Natural killer cell (primary cell): Measurements from ENCODE around the gene NARF. TPM values are rescaled to one million over a fixed set of nuclear protein-coding genes. Genes with fewer than 3 reads are reported as not detected.
A peak's percentile ranks its signal among the peaks of the same experiment; 100 is the strongest.

Source experiments
- ATAC-seq, 3 donors: fragments of 150-1000 bp in 2 of 3; fragments of 200-7000 bp in 1 of 3; cut with Tn5 transposase; 1 replicate in 1 of 3; 2 replicates in 2 of 3; pipeline ENCODE4 v1.10.0; 2021; ENCODE audit warnings: mild to moderate bottlenecking in 2 of 3, moderate library complexity in 2 of 3
- DNase-seq, 2 donors: peaks; one replicate each; pipeline versions ENCODE4 v3.0.0 to v3.0.0-alpha.2; 2013 to 2021; ENCODE audit warnings: mixed read lengths in 1 of 2
- H3K27ac ChIP-seq: one replicate; pipeline ENCODE4 v1.5.1; 2013; ENCODE audit warnings: mild to moderate bottlenecking, low read length
- H3K27me3 ChIP-seq: one replicate; pipeline ENCODE4 v1.6.1; 2013; ENCODE audit warnings: low read length; ENCODE audit not compliant: control insufficient read depth, insufficient read depth
- H3K36me3 ChIP-seq: one replicate; pipeline ENCODE4 v1.6.1; 2013; ENCODE audit warnings: low read length; ENCODE audit not compliant: control insufficient read depth, insufficient read depth
- H3K4me1 ChIP-seq: one replicate; pipeline ENCODE4 v1.6.1; 2013; ENCODE audit warnings: low read length; ENCODE audit not compliant: control insufficient read depth, insufficient read depth
- H3K4me3 ChIP-seq: one replicate; pipeline ENCODE4 v1.5.1; 2013; ENCODE audit warnings: low read length
- H3K9me3 ChIP-seq: one replicate; pipeline ENCODE4 v1.6.1; 2013; ENCODE audit warnings: low read length; ENCODE audit not compliant: control insufficient read depth, insufficient read depth
- H3K27ac Mint-ChIP-seq, 2 donors: one replicate each; pipeline ENCODE4 v1.8.0; 2022; ENCODE audit warnings: mild to moderate bottlenecking in 2 of 2, mixed read lengths in 2 of 2, moderate library complexity in 1 of 2
- H3K27me3 Mint-ChIP-seq, 2 donors: one replicate each; pipeline ENCODE4 v1.8.0; 2022; ENCODE audit warnings: low read depth in 2 of 2, mixed read lengths in 2 of 2
- H3K36me3 Mint-ChIP-seq: one replicate; pipeline ENCODE4 v1.8.0; 2022; ENCODE audit warnings: mixed read lengths
- H3K4me1 Mint-ChIP-seq, 2 donors: one replicate each; pipeline ENCODE4 v1.8.0; 2022; ENCODE audit warnings: mixed read lengths in 2 of 2
- H3K4me3 Mint-ChIP-seq: one replicate; pipeline ENCODE4 v1.8.0; 2022; ENCODE audit warnings: mild to moderate bottlenecking, moderate library complexity, mixed read lengths
- H3K9me3 Mint-ChIP-seq, 2 donors: one replicate each; pipeline ENCODE4 v1.8.0; 2022; ENCODE audit warnings: mixed read lengths in 2 of 2
- WGBS: methylation state at CpG from one replicate; pipeline ENCODE4 v1.1.7; 2013; ENCODE audit warnings: missing lambda C conversion rate; ENCODE audit not compliant: insufficient coverage; 5-methylcytosine and 5-hydroxymethylcytosine counted together
- intact Hi-C: fragments of 100-400 bp; cut with micrococcal nuclease; formaldehyde crosslinking; loops from one replicate; pipeline ENCODE4 v1.14.2; 2022
- total RNA-seq, 4 donors: library from RNA; stranded (reverse); fragments of 120-200 nt in 1 of 4; gene quantifications; one replicate each; pipeline versions ENCODE4 v1.2.3 to v1.2.4, GENCODE V29; 2013 to 2022
- TF ChIP-seq, protein P1 (sequence below): fragments of 200-600 bp; IDR thresholded peaks from one replicate; pipeline ENCODE4 v1.8.0; 2022; ENCODE audit warnings: antibody characterized with exemption

Gene NARF
- total RNA-seq, 3 donors from 2014 or later (not counting 1 experiment from before 2014, with no cell fraction given), result 130 to 203 (median 158) TPM

DNA sequence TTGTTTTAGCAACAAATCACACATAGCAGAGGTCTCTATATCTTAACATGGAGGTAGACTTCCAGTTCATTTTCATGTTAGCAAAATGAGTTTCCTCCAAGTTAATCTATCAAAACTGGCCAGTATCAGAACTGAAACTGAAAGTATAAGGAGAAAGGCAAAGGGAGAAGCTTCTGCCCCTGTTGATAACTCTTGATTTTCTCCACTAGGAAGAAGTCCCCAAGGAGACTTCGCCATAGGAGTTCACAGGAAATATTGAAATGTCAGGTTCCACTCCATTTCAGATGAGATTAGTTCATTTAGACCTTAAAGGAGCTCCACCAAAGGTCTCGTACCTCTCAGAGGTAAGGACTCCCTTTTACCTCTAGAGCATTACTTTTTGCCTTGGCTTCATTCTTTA is 39.0 kb upstream of the NARF start:
- H3K9me3 Mint-ChIP-seq, result no peaks in the 10 kb centered on the region
- H3K27ac ChIP-seq, result peak overlapping the region; percentile 72
- no peaks in the 10 kb centered on the region for H3K27me3 ChIP-seq
- peaks cover 14% of the 10 kb centered on the region for H3K36me3 ChIP-seq
- H3K4me1 ChIP-seq, result peaks cover 23% of the 10 kb centered on the region
- TF ChIP-seq, protein P1, sequence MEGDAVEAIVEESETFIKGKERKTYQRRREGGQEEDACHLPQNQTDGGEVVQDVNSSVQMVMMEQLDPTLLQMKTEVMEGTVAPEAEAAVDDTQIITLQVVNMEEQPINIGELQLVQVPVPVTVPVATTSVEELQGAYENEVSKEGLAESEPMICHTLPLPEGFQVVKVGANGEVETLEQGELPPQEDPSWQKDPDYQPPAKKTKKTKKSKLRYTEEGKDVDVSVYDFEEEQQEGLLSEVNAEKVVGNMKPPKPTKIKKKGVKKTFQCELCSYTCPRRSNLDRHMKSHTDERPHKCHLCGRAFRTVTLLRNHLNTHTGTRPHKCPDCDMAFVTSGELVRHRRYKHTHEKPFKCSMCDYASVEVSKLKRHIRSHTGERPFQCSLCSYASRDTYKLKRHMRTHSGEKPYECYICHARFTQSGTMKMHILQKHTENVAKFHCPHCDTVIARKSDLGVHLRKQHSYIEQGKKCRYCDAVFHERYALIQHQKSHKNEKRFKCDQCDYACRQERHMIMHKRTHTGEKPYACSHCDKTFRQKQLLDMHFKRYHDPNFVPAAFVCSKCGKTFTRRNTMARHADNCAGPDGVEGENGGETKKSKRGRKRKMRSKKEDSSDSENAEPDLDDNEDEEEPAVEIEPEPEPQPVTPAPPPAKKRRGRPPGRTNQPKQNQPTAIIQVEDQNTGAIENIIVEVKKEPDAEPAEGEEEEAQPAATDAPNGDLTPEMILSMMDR, result no peak
- H3K27ac Mint-ChIP-seq, result peak overlapping the region; percentile 84 to 92
- WGBS, result 26% methylated on average over 2 of the region's 2 CpGs
- peaks cover 16% of the 10 kb centered on the region for H3K36me3 Mint-ChIP-seq
- DNase-seq (peak in 1 of 2 donors; percentile 45), ATAC-seq (no peak)
- H3K27me3 Mint-ChIP-seq, result no peaks in the 10 kb centered on the region
- H3K4me3 ChIP-seq, result peak overlapping the region; percentile 84
- H3K4me3 Mint-ChIP-seq, result peak overlapping the region; percentile 92
- no peaks in the 10 kb centered on the region for H3K9me3 ChIP-seq
- peaks cover 32 to 33% of the 10 kb centered on the region in 2 donors for H3K4me1 Mint-ChIP-seq
- intact Hi-C loops, result loop anchor here (2.0 to 10.0 kb wide), 3 partner anchors 39 to 175 kb away; partner anchors contain the start of gene NARF

DNA sequence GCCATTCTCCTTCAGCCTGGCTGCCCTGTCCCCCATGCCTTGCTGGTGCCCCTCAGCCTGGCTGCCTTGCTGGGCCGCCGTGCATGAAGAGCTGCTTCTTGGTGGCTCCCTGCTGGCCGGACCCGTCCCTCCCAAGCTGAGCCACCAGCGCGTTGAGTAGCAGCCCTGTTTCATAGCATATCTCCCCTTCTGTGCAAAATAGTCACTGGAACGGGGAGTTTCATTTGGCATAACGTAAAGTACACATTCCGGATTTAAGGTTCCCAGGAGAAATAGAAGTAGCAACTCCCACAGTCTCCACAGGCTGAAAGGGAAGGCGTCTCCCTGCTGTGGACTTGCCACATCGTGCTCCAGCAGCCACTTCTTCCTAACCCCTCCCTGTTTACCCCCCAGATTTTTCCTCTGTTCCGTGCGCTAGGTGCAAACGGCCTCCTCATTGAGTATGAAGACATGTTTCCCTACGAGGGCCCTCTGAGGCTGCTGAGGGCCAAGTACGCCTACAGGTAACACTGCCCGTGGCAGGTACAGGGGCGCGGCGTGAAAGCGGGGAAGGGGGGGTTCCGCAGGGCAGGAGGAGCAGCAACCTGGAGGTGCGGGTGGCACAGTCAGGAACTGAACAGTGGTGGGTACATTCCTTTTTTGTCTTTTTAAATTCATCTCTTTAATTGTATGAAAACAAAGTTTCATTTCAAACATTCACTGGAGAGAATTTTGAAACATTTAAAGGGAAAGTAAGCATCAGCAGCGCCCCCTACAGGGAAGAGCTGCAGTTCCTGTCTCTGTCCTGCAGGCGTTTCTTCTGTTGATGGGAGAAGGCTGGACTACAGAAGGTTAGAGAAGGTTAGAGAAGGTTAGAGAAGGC is 34.3 kb upstream of the NARF start:
- no peaks in the 10 kb centered on the region for H3K27me3 Mint-ChIP-seq
- peaks cover 16% of the 10 kb centered on the region for H3K36me3 Mint-ChIP-seq
- H3K4me3 Mint-ChIP-seq, result peak overlapping the region; percentile 38
- no peaks in the 10 kb centered on the region for H3K9me3 Mint-ChIP-seq
- intact Hi-C loops, result no loop called here
- H3K4me1 ChIP-seq, result peaks cover 25% of the 10 kb centered on the region
- H3K36me3 ChIP-seq, result peaks cover 11% of the 10 kb centered on the region
- H3K4me3 ChIP-seq, result no peak overlapping the region
- H3K27ac ChIP-seq, result no peak overlapping the region
- DNase-seq (peak; percentile 44 to 79), ATAC-seq (peak in 2 of 3 donors; percentile 57 to 77)
- WGBS, result 91% methylated on average over 24 of the region's 25 CpGs
- TF ChIP-seq, protein P1, result peak; percentile 68
- H3K27ac Mint-ChIP-seq, result peak overlapping the region; percentile 10 to 12
- no peaks in the 10 kb centered on the region for H3K9me3 ChIP-seq
- H3K4me1 Mint-ChIP-seq, result peaks cover 34 to 48% of the 10 kb centered on the region in 2 donors
- H3K27me3 ChIP-seq, result no peaks in the 10 kb centered on the region

DNA sequence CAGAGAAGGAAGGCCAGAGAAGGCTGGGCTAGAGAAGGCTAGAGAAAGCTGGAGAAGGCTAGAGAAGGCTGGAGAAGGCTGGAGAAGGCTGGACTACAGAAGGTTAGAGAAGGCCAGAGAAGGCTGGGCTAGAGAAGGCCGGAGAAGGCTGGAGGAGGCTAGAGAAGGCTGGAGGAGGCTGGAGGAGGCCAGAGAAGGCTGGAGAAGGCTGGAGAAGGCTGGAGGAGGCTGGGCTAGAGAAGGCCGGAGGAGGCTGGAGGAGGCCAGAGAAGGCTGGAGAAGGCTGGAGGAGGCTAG is 33.7 kb upstream of the NARF start:
- Mint-ChIP-seq H3K27me3 (no peaks in the 10 kb centered on the region), H3K27ac (peak overlapping the region; percentile 10 to 12), H3K9me3 (no peaks in the 10 kb centered on the region), H3K36me3 (peaks cover 16% of the 10 kb centered on the region), H3K4me3 (peak overlapping the region; percentile 38), H3K4me1 (peaks cover 34 to 48% of the 10 kb centered on the region in 2 donors)
- H3K27me3 ChIP-seq, result no peaks in the 10 kb centered on the region
- H3K4me3 ChIP-seq, result no peak overlapping the region
- 98% methylated on average over 2 of the region's 2 CpGs for WGBS
- H3K9me3 ChIP-seq, result no peaks in the 10 kb centered on the region
- no peak for DNase-seq
- peaks cover 11% of the 10 kb centered on the region for H3K36me3 ChIP-seq
- TF ChIP-seq, protein P1, result no peak
- H3K27ac ChIP-seq, result no peak overlapping the region
- intact Hi-C loops, result no loop called here
- H3K4me1 ChIP-seq, result peaks cover 29% of the 10 kb centered on the region
- ATAC-seq, result no peak
